ENCODE data around the gene ARHGAP44.

Gene ARHGAP44

GRCh38 chr17:12831839-12832238, 42.5 kb downstream of the ARHGAP44 start:
- TF ChIP-seq CTCF (IDR thresholded peaks at IDR 0.05; ENCODE audit: control insufficient read depth, insufficient read depth, low read depth, low read length, missing control alignments): no peak
- no peak overlapping the region for H3K4me3 ChIP-seq (ENCODE audit: control insufficient read depth, low read depth, low read length)
- DNase-seq (ENCODE audit: low read depth): no peak

GRCh38 chr17:12839042-12839441, 49.7 kb downstream of the ARHGAP44 start:
- TF ChIP-seq CTCF (IDR thresholded peaks at IDR 0.05; ENCODE audit: control insufficient read depth, insufficient read depth, low read depth, low read length, missing control alignments): no peak
- DNase-seq (ENCODE audit: low read depth): no peak
- H3K4me3 ChIP-seq (ENCODE audit: control insufficient read depth, low read depth, low read length): no peak overlapping the region

GRCh38 chr17:12842936-12843335, 53.6 kb downstream of the ARHGAP44 start:
- H3K4me3 ChIP-seq (ENCODE audit: control insufficient read depth, low read depth, low read length): no peak overlapping the region
- no peak for TF ChIP-seq CTCF (IDR thresholded peaks at IDR 0.05; ENCODE audit: control insufficient read depth, insufficient read depth, low read depth, low read length, missing control alignments)
- DNase-seq (ENCODE audit: low read depth): no peak

- no peak overlapping the region for H3K4me3 ChIP-seq (ENCODE audit: control insufficient read depth, low read depth, low read length)
- no peak for TF ChIP-seq CTCF (IDR thresholded peaks at IDR 0.05; ENCODE audit: control insufficient read depth, insufficient read depth, low read depth, low read length, missing control alignments)
- DNase-seq (ENCODE audit: low read depth): no peak
Measured at GRCh38 chr17:12850996-12851395, 61.7 kb downstream of the ARHGAP44 start.

- DNase-seq (ENCODE audit: low read depth): no peak
- no peak overlapping the region for H3K4me3 ChIP-seq (ENCODE audit: control insufficient read depth, low read depth, low read length)
- no peak for TF ChIP-seq CTCF (IDR thresholded peaks at IDR 0.05; ENCODE audit: control insufficient read depth, insufficient read depth, low read depth, low read length, missing control alignments)
Measured at GRCh38 chr17:12851901-12852435, 62.7 kb downstream of the ARHGAP44 start.

GRCh38 chr17:12853921-12854320, 64.6 kb downstream of the ARHGAP44 start:
- DNase-seq (ENCODE audit: low read depth): no peak
- no peak for TF ChIP-seq CTCF (IDR thresholded peaks at IDR 0.05; ENCODE audit: control insufficient read depth, insufficient read depth, low read depth, low read length, missing control alignments)
- no peak overlapping the region for H3K4me3 ChIP-seq (ENCODE audit: control insufficient read depth, low read depth, low read length)

GRCh38 chr17:12856416-12856815, 67.1 kb downstream of the ARHGAP44 start:
- no peak overlapping the region for H3K4me3 ChIP-seq (ENCODE audit: control insufficient read depth, low read depth, low read length)
- no peak for DNase-seq (ENCODE audit: low read depth)
- no peak for TF ChIP-seq CTCF (IDR thresholded peaks at IDR 0.05; ENCODE audit: control insufficient read depth, insufficient read depth, low read depth, low read length, missing control alignments)
